ENCODE data around the gene UGT1A4.

Gene UGT1A4

GRCh38 chr2:233718552-233718951, at the start of gene UGT1A4:
Gene UGT1A4, plus strand, starts transcription at chr2:233718736. Its CDS starts 85 bp downstream, at chr2:233718821.
- DNase-seq (ENCODE audit: low read depth) = no peak

GRCh38 chr2:233671290-233672161, 47.0 kb upstream of the UGT1A4 start, which contains the start of gene UGT1A9:
Gene UGT1A9, plus strand, starts transcription at chr2:233671898. Its CDS starts 37 bp downstream, at chr2:233671935.
- DNase-seq (ENCODE audit: low read depth) = no peak

GRCh38 chr2:233672886-233673285, 45.6 kb upstream of the UGT1A4 start:
- no peak for DNase-seq (ENCODE audit: low read depth)

- no peak for DNase-seq (ENCODE audit: low read depth)
Observed at GRCh38 chr2:233673896-233674295, 44.6 kb upstream of the UGT1A4 start.

- no peak for DNase-seq (ENCODE audit: low read depth)
Observed at GRCh38 chr2:233674314-233674713, 44.2 kb upstream of the UGT1A4 start.

- no peak for DNase-seq (ENCODE audit: low read depth)
Observed at GRCh38 chr2:233674995-233675394, 43.5 kb upstream of the UGT1A4 start.

GRCh38 chr2:233676046-233676445, 42.5 kb upstream of the UGT1A4 start:
- DNase-seq (ENCODE audit: low read depth) = no peak

GRCh38 chr2:233679196-233679595, 39.3 kb upstream of the UGT1A4 start:
- no peak for DNase-seq (ENCODE audit: low read depth)

- no peak for DNase-seq (ENCODE audit: low read depth)
Observed at GRCh38 chr2:233680361-233681045, 38.0 kb upstream of the UGT1A4 start.

- DNase-seq (ENCODE audit: low read depth) = no peak
Observed at GRCh38 chr2:233681521-233682099, 36.9 kb upstream of the UGT1A4 start, which contains the start of gene UGT1A7. Gene UGT1A7, plus strand, starts transcription at chr2:233681901. Its CDS starts 37 bp downstream, at chr2:233681938.

GRCh38 chr2:233684640-233685039, 33.9 kb upstream of the UGT1A4 start:
- DNase-seq (ENCODE audit: low read depth) = no peak

- no peak for DNase-seq (ENCODE audit: low read depth)
Observed at GRCh38 chr2:233686928-233687327, 31.6 kb upstream of the UGT1A4 start.

- no peak for DNase-seq (ENCODE audit: low read depth)
Observed at GRCh38 chr2:233688341-233688740, 30.2 kb upstream of the UGT1A4 start.

GRCh38 chr2:233689031-233689430, 29.5 kb upstream of the UGT1A4 start:
- DNase-seq (ENCODE audit: low read depth) = no peak

- DNase-seq (ENCODE audit: low read depth) = no peak
Observed at GRCh38 chr2:233689501-233689900, 29.0 kb upstream of the UGT1A4 start.

GRCh38 chr2:233690444-233690843, 28.1 kb upstream of the UGT1A4 start:
- no peak for DNase-seq (ENCODE audit: low read depth)

- DNase-seq (ENCODE audit: low read depth) = no peak
Observed at GRCh38 chr2:233691443-233692433, 26.8 kb upstream of the UGT1A4 start.

- no peak for DNase-seq (ENCODE audit: low read depth)
Observed at GRCh38 chr2:233692648-233693047, 25.9 kb upstream of the UGT1A4 start, which contains the start of gene UGT1A6. Gene UGT1A6, plus strand, starts transcription at chr2:233692890. Its CDS starts 115 bp downstream, at chr2:233693005.

- no peak for DNase-seq (ENCODE audit: low read depth)
Observed at GRCh38 chr2:233693963-233694362, 24.6 kb upstream of the UGT1A4 start.

GRCh38 chr2:233698740-233699139, 19.8 kb upstream of the UGT1A4 start:
- no peak for DNase-seq (ENCODE audit: low read depth)

GRCh38 chr2:233699424-233700027, 19.0 kb upstream of the UGT1A4 start:
- peak; percentile 52 for DNase-seq (ENCODE audit: low read depth)

Measured in amniotic epithelial cell (primary cell).